ENCODE measurements around the gene PUS1.

Gene PUS1

GRCh38 chr12:131915823-131916222 is 13.3 kb upstream of the PUS1 start:
- DNase-seq (ENCODE audit: low read depth, low spot score), result no peak

DNA sequence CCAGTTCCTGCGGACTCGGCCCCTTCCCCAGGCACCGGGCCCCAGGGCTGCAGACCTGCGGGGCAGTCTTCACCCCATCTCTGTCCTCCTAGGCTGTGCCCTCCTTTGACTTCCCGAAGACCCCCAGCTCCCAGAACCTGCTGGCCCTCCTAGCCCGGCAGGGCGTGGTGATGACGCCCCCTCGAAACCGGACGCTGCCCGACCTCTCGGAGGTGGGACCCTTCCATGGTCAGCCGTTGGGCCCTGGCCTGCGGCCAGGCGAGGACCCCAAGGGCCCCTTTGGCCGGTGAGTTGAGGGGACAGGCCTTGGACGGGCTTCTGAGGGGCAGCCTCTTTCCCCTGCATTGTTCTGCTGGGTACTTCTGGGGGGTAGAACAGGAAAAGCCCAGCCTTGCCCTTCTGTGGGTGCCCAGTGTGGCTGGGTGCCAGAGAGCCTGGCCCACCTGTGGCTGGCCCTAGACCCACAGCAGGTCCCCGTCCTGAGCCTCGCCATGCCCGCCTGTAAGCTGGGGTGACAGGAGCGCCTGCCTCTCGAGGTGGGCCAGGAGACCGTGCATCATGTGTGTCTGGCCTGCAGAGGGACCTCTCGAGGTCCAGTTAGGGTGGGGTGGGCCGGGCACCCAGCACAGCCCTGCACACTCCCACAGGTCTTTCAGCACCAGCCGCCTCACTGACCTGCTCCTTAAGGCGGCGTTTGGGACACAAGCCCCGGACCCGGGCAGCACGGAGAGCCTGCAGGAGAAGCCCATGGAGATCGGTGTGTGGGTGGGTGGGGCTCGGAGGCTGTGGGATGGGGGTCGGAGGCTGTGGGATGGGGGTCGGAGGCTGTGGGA is 12.6 kb upstream of the PUS1 start:
- no peak for DNase-seq (ENCODE audit: low read depth, low spot score)

DNA sequence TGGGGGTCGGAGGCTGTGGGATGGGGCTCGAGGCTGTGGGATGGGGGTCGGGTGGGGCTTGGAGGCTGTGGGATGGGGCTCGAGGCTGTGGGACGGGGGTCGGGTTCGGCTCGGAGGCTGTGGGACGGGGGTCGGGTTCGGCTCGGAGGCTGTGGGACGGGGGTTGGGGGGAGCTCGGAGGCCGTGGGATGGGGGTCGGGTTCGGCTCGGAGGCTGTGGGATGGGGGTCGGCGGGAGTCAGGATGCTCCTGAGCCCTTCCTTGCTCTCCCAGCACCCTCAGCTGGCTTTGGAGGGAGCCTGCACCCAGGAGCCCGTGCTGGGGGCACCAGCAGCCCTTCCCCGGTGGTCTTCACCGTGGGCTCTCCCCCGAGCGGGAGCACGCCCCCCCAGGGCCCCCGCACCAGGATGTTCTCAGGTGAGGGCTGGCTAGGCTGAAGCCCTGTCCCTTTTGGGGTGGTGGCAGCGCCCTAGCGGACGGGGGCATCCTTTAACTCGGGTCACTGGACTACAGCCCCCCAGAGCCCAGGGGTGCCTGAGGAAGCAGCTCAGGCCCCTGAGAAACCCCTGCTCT is 11.9 kb upstream of the PUS1 start:
- no peak for DNase-seq (ENCODE audit: low read depth, low spot score)

- no peak for DNase-seq (ENCODE audit: low read depth, low spot score)
These were observed 11.3 kb upstream of the PUS1 start for GRCh38 chr12:131917711-131918306.

DNA sequence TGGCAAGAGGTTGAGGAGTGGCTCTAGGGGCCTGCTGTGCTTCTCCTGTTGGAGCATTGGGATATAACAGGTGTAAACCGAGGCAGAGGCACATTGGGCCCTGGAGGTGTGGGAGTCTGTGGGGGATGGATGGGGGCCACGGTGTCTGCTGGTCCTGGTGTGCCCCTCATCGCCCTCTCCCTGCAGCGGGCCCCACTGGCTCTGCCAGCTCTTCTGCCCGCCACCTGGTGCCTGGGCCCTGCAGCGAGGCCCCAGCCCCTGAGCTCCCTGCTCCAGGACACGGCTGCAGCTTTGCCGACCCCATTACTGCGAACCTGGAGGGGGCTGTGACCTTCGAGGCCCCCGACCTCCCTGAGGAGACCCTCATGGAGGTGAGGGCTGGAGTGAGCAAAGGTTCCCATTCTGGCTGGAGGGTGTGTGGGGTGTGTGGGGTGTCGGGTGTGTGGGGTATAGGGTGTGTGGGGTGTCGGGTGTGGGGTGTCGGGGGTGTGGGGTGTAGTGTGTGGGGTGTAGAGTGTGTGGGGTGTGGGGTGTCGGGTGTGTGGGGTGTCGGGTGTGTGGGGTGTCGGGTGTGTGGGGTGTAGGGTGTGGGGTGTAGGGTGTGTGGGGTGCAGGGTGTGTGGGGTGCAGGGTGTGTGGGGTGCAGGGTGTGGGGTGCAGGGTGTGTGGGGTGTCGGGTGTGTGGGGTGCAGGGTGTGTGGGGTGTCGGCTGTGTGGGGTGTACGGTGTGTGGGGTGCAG is 10.6 kb upstream of the PUS1 start:
- DNase-seq (ENCODE audit: low read depth, low spot score), result no peak

GRCh38 chr12:131919051-131919347 is 10.1 kb upstream of the PUS1 start:
- no peak for DNase-seq (ENCODE audit: low read depth, low spot score)

DNA sequence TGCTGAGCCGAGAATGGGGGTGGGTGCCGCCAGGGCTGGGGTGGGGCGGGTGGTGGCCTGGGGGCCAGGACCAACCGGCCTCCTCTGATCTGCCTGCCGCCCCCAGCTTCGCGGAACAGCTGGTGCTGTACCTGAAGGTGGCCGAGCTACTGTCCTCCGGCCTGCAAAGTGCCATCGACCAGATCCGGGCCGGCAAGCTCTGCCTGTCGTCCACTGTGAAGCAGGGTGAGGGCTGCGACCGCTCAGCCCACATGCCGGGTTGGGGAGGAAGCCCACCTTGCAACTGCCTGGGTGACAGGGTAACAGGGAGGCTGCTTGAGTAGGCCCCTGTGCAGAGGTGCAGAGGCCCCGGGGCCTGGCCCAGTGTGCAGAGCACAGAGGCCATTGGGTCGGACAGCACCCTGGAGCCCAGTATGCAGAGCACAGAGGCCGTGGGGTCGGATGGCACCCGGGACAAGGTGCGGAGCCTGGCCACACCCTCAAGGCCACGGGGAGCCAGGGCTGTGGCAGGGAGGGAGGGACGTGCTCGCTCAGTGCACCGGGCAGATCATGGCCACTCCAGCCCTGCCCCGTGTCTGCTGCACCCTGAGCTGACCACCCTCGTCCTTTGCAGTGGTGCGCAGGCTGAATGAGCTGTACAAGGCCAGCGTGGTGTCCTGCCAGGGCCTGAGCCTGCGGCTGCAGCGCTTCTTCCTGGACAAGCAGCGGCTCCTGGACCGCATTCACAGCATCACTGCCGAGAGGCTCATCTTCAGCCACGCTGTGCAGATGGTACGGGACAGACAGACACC is 9.5 kb upstream of the PUS1 start:
- DNase-seq (ENCODE audit: low read depth, low spot score), result no peak

- no peak for DNase-seq (ENCODE audit: low read depth, low spot score)
These were observed 8.9 kb upstream of the PUS1 start for GRCh38 chr12:131920157-131920508.

DNA sequence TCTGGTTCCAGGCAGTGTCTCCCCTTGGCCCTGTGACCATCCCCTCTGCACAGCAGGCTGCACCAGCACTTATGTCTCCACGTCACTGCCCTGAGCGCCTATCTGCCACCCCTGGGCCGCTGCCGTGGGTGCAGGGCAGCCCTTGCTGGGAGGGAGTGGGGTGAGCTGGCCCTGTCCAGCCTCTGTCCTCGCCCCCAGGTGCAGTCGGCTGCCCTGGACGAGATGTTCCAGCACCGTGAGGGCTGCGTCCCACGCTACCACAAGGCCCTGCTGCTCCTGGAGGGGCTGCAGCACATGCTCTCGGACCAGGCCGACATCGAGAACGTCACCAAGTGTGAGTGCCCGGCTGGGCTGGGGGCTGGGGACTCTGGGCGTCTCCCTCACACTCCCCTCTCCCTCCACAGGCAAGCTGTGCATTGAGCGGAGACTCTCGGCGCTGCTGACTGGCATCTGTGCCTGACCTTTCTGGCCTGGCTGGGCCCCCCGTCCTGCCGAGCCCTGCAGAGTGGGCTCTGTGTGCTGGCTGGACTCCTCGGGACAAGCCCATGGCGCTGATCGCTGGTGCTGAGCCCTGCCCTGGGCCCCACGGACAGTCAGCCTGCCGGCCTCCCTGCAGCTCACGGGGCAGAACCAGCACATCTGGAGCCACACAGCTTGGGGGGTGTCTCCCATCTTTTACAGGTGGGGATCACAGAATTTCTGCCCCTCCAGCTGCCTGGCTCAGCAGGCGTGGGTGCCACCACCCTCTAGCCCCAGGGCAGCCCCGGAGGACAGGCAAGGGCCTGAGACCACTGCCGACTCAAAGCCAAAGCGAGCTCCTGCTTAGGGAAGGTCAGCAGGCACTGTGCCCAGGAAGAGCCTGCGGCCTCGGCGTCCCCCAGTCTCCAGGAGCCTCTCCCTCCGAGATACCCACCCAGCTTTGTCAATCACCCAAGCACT is 7.9 kb upstream of the PUS1 start:
- no peak for DNase-seq (ENCODE audit: low read depth, low spot score)

DNA sequence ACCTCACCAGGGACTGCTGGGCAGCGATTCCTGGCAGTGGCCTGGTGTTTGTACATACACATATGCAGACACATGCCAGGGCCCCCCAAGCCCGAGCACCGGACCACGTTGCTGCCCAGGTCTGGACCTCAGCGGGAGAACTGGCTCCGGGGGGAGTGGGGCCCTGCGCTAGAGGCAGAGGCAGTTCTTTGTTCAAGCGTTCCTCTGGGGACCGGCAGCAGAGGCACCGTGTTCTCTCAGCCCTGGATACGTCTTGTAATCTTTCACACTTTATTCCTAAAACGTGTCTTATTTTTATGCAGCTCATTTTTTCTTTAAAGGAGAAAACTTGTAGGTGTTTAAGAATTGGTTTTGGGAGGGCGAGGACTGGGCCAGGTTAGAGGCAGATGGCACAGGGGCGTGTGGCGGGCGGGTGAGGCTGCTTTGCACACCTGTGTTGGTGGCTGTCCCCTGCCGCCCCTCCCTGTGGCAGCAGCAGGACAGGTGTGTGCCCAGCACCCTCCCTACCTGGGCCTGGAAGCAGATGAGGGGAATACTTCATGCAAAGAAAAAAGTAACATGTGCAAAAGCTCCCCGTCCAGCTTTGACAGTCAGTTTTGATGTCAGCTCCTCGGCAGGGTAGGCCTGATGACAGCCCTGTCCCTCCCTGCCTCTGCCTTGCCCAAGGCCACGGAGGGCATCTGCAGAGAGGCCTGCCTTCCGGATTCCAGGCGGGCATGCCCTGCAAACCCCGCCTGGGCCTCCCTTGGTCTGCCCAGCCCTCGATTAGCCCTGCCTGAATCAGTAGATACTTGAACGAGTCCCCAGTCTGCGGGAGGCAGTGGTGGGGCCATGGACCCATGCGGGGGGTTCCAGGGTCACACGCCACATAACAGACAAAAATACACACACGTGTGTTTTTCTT is 7.0 kb upstream of the PUS1 start:
- no peak for DNase-seq (ENCODE audit: low read depth, low spot score)

GRCh38 chr12:131922772-131923171 is 6.3 kb upstream of the PUS1 start:
- DNase-seq (ENCODE audit: low read depth, low spot score), result no peak

- no peak for DNase-seq (ENCODE audit: low read depth, low spot score)
These were observed 5.8 kb upstream of the PUS1 start for GRCh38 chr12:131923260-131923659.

GRCh38 chr12:131927110-131928079 is 1.7 kb upstream of the PUS1 start:
- no peak for DNase-seq (ENCODE audit: low read depth, low spot score)

DNA sequence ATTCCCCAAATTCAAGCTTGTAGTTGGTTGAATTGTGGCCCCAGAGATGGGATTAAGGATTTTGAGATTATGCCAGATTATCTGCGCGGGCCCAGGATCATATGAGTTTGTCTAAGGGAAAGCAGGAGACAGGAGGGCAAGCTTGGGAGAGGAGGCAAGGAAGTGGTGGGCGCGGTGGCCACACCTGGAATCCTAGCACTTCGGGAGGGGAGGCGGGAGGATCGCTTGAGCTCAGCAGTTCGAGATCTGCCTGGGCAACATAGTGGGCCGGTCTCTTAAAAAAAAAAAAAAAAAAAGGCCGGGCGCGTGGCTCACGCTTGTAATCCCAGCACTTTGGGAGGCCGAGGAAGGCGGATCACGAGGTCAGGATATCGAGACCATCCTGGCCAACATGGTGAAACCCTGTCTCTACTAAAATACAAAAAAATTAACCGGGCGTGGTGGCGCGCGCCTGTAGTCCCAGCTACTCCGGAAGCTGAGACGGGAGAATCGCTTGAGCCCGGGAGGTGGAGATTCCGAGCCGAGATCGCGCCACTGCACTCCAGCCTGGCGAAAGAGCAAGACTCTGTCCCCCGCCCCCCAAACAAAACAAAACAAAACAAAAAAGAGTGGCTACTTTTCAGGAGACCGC is 881 bp upstream of the PUS1 start:
- DNase-seq (ENCODE audit: low read depth, low spot score), result no peak

- DNase-seq (ENCODE audit: low read depth, low spot score), result no peak
These were observed 743 bp downstream of the PUS1 start for GRCh38 chr12:131929581-131930456.

DNA sequence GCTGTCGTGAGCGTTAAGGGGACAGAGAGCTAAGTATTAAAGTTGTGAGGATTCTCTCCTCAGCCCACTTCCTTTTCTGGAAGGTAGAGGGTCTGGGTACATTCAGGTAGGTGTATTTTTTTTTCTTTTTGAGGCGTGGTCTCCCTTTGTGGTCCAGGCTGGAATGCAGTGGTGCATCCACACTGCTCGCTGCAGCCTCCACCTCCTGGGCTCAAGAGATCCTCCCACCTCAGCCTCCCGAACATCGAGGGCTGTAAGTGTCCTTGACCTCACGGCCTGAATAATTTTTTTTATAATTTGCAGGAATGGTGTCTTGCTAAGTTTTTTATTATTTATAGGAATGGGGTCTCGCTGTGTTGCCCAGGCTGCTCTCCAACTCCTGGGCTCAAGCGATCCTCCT is 1.4 kb downstream of the PUS1 start:
- no peak for DNase-seq (ENCODE audit: low read depth, low spot score)

DNA sequence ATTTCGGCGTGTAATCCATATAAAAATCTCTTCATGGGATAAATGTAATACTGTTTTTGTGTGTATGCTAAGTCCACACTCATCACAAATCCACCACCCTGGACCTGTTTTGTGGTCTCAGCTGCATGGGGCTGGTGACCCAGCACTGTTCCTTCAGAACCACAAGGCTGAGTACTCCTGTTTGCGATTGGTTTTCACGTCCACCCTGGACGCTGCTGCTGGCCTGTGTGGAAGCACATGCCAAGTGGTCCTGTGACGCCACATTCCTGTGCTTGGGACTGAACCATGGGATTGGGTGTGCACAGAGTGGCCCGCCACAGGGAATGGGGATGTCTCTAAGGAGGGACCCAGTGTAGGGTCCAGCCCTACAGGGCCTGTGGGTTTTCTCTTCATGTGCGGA is 4.3 kb downstream of the PUS1 start:
- DNase-seq (ENCODE audit: low read depth, low spot score), result no peak
